Kidney (tissue), 14 donors: ENCODE measurements around the gene RPL22. TPM values are rescaled to one million over a fixed set of nuclear protein-coding genes. Genes with fewer than 3 reads are reported as not detected.
A peak's percentile ranks its signal among the peaks of the same experiment; 100 is the strongest.

Experiments
- DNase-seq, 5 donors: peaks; one replicate each; pipeline ENCODE4 v3.0.0-alpha.2; 2013 to 2020
- FAIRE-seq: peaks from 2 replicates; lab custom pipeline; 2012; peaks lifted over from hg19 to GRCh38; lab: Jason Lieb, UNC
- H3K27ac ChIP-seq, 2 donors: one replicate each; pipeline ENCODE4 v1.7.0; 2013; ENCODE audit warnings: low read depth in 2 of 2, low read length in 2 of 2, inconsistent platforms in 1 of 2
- H3K27me3 ChIP-seq: one replicate; pipeline ENCODE4 v1.7.1; 2013; ENCODE audit warnings: low read length, inconsistent platforms; ENCODE audit not compliant: control insufficient read depth, insufficient read depth
- H3K36me3 ChIP-seq, 3 donors: one replicate each; pipeline versions ENCODE4 v1.7.0 to v1.7.1; 2013; ENCODE audit warnings: low read length in 3 of 3, control low read depth in 1 of 3, inconsistent platforms in 1 of 3; ENCODE audit not compliant: insufficient read depth in 3 of 3, control insufficient read depth in 2 of 3
- H3K4me1 ChIP-seq, 3 donors: one replicate each; pipeline versions ENCODE4 v1.7.0 to v1.7.1; 2013; ENCODE audit warnings: low read length in 3 of 3, inconsistent platforms in 1 of 3, low read depth in 1 of 3; ENCODE audit not compliant: control insufficient read depth in 2 of 3, insufficient read depth in 2 of 3
- H3K4me3 ChIP-seq, 3 donors: one replicate each; pipeline versions ENCODE4 v1.7.0 to v1.8.1; 2013; ENCODE audit warnings: low read length in 3 of 3, control low read depth in 1 of 3, inconsistent platforms in 1 of 3
- H3K9ac ChIP-seq, 3 donors: one replicate each; pipeline versions ENCODE4 v1.7.0 to v1.7.1; 2013; ENCODE audit warnings: low read length in 3 of 3, control low read depth in 1 of 3, inconsistent platforms in 1 of 3
- H3K9me3 ChIP-seq, 3 donors: one replicate each; pipeline versions ENCODE4 v1.7.0 to v1.7.1; 2013; ENCODE audit warnings: low read length in 3 of 3, control low read depth in 1 of 3, inconsistent platforms in 1 of 3; ENCODE audit not compliant: control insufficient read depth in 2 of 3, insufficient read depth in 1 of 3
- intact Hi-C: fragments of 100-400 bp; cut with DNase I; formaldehyde crosslinking; loops from one replicate; pipeline ENCODE4 v1.11.1; 2022
- polyA plus RNA-seq: library from polyadenylated mRNA; stranded (reverse); fragments of 350-450 nt; fragmentation: Illumina TruSeq; extraction: RNeasy Lipid Tissue Mini Kit (QIAGEN cat#74804); gene quantifications from one replicate; pipeline ENCODE4 v1.2.3, GENCODE V29; 2014; ENCODE audit warnings: low read depth, low replicate concordance; ENCODE audit not compliant: insufficient read depth
- total RNA-seq: library from RNA; stranded (reverse); fragmentation: NEBNext Ultra II Directional; extraction: Animal tissue kit (Norgen Biotek cat#: 25700); gene quantifications from one replicate; pipeline ENCODE4 v1.2.1, GENCODE V29; 2021
- TF ChIP-seq, protein P1 (sequence below): IDR thresholded peaks from 3 replicates; pipeline ENCODE4 v1.5.1; 2012; ENCODE audit warnings: mild to moderate bottlenecking, moderate library complexity, borderline replicate concordance; ENCODE audit not compliant: insufficient read depth; ENCODE audit errors: extremely low read depth
- donor health status: control.
- donor health status: control.
- donor health status: control.
- donor health status: control.
- donor health status: control.
- donor health status: DM: yes; HTN: yes; CAD: no.
- donor health status: Normal renal cell carcinoma (clear cell type).

The RPL22 gene
- total and polyA plus RNA-seq, 2 donors from 2014 or later, result 377 to 605 TPM

DNA sequence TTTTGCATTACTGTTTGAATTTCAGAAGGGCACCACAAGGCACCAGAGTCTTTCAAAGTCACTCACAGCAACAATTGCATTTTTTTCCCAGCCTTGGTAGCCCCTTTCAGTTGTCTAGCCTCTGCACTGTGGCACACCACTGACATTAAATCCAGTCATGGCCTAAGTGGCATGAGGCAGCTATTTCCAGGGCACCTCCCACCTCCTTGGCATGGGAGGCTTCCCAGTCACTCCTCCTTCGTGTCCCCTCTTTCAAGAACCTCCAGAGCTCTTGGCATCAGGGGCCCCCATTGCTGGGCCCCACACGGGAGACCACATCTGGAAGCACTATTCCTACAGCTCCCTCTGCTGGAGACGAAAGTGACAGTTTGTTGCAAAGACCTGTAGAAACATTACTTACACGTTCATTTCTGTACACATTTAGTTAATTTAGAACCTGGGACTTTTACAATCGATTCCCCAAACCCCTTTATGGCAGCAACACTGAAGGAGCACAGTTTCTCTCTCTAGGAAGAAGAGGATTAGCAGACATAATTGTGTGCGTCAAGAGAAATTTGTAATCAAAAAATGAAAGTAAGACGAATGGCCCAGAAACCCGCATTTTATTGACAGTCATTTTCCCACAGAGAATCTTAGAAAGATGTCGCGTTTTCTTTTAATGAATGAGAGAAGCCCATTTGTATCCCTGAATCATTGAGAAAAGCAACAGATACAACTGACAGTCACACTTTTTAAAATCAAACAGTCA lies 13.6 kb downstream of the RPL22 start:
- H3K27me3 ChIP-seq, result peaks cover 5% of the 10 kb centered on the region
- H3K4me3 ChIP-seq, result no peak overlapping the region
- no peaks in the 10 kb centered on the region for H3K9me3 ChIP-seq
- H3K4me1 ChIP-seq, result no peaks in the 10 kb centered on the region
- TF ChIP-seq, protein P1, sequence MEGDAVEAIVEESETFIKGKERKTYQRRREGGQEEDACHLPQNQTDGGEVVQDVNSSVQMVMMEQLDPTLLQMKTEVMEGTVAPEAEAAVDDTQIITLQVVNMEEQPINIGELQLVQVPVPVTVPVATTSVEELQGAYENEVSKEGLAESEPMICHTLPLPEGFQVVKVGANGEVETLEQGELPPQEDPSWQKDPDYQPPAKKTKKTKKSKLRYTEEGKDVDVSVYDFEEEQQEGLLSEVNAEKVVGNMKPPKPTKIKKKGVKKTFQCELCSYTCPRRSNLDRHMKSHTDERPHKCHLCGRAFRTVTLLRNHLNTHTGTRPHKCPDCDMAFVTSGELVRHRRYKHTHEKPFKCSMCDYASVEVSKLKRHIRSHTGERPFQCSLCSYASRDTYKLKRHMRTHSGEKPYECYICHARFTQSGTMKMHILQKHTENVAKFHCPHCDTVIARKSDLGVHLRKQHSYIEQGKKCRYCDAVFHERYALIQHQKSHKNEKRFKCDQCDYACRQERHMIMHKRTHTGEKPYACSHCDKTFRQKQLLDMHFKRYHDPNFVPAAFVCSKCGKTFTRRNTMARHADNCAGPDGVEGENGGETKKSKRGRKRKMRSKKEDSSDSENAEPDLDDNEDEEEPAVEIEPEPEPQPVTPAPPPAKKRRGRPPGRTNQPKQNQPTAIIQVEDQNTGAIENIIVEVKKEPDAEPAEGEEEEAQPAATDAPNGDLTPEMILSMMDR, result peak; percentile 10
- H3K27ac ChIP-seq, result no peak overlapping the region
- intact Hi-C loops, result no loop called here
- FAIRE-seq (no peak), DNase-seq (peak in 1 of 5 donors; percentile 45)
- H3K9ac ChIP-seq, result no peak overlapping the region
- peaks cover 0 to 22% (median 9%) of the 10 kb centered on the region in 3 donors for H3K36me3 ChIP-seq

GRCh38 chr1:6185151-6185550 lies 14.2 kb downstream of the RPL22 start:
- DNase-seq, result no peak
- no peak overlapping the region for H3K27ac ChIP-seq
- no peak for FAIRE-seq
- peaks cover 5% of the 10 kb centered on the region for H3K27me3 ChIP-seq
- TF ChIP-seq, protein P1, result no peak
- no peak overlapping the region for H3K4me3 ChIP-seq
- no peaks in the 10 kb centered on the region for H3K4me1 ChIP-seq
- no peaks in the 10 kb centered on the region for H3K9me3 ChIP-seq
- intact Hi-C loops, result no loop called here
- H3K9ac ChIP-seq, result no peak overlapping the region
- H3K36me3 ChIP-seq, result peaks cover 0 to 15% (median 5%) of the 10 kb centered on the region in 3 donors

DNA sequence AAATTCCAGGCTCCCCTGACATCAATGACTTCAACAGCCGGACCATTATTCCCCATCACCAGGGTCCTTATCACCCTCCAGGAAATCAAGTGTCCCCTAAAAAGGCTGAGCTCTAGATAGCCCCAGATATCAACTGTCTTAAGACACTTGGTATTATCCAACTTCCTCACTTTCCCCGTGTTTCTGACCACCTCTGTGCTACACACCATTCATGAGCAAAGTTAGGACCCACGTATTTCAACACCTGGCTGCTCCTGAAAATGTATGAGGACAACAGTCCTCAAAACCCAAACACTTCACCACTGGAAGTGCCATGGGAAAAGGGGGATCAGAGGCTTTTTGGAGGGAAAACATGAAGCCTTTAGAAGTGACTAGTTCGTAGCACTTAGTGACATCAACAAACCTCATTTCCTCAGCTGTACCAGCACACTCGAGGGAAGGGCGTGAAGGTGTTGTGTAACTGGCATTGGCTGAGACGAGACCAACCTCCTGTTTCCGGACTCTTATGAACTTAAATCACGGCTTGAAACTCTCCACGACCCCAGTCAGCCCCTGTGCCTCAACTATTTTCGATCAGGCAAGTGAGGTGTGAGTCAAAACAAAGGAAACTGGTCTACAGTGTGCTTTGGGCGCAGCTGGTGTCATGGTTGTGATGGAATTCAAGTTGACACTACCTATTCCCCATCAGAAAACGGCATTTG lies 15.2 kb downstream of the RPL22 start:
- Histone ChIP-seq H3K9me3 (no peaks in the 10 kb centered on the region), H3K9ac (no peak overlapping the region), H3K36me3 (peaks cover 0 to 10% (median 5%) of the 10 kb centered on the region in 3 donors), H3K27me3 (peaks cover 5% of the 10 kb centered on the region), H3K27ac (no peak overlapping the region), H3K4me3 (no peak overlapping the region), H3K4me1 (no peaks in the 10 kb centered on the region)
- DNase-seq (peak in 1 of 5 donors; percentile 4), FAIRE-seq (no peak)
- TF ChIP-seq, protein P1, result no peak
- intact Hi-C loops, result no loop called here
